ENCODE data around the gene GRM7. TPM values are rescaled to one million over a fixed set of nuclear protein-coding genes. Genes with fewer than 3 reads are reported as not detected.

Gene GRM7
- total and polyA plus RNA-seq, 2 donors (not counting 1 experiment from before 2014, with no cell fraction given), result not detected

DNA sequence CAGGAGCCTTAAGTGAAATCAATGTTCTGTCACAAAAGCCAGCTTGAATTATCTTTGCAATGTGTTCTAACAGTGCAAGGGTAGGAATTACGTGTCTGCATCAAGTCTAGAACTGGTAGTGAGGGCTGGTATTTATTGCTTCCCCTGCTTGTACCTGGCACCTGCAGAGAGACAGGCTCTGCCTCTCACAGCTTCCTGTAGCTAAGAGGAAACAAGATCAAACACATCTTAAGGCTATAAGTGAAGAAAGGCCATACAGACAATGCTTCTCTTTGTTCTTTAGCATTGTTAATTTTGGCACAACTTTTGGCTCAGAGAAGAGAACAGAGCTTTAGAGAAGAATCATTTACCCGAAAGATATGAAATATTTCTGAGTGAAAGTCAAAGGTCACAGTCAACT, 479.9 kb downstream of the GRM7 start:
- ChIA-PET POLR2A (no interaction called here), CTCF (no interaction called here)
- H3K4me1 ChIP-seq (ENCODE audit: control insufficient read depth in 2 of 2, insufficient read depth in 2 of 2, low read length in 2 of 2), result no peaks in the 10 kb centered on the region
- ATAC-seq (ENCODE audit: low read depth) (no peak), DNase-seq (no peak)
- H3K9me3 ChIP-seq (ENCODE audit: control extremely low read depth in 1 of 3, control insufficient read depth in 2 of 3, insufficient read depth in 1 of 3, low read length in 2 of 3), result peaks cover 0 to 1% (median 0%) of the 10 kb centered on the region in 3 donors
- H3K27me3 Mint-ChIP-seq, result no peaks in the 10 kb centered on the region
- H2AFZ ChIP-seq (ENCODE audit: insufficient read depth, low read depth, low read length, poor library complexity, severe bottlenecking), result no peak overlapping the region
- H3K79me2 ChIP-seq (ENCODE audit: control insufficient read depth, insufficient read depth, low read length), result no peaks in the 10 kb centered on the region
- H4K20me1 ChIP-seq (ENCODE audit: control insufficient read depth, insufficient read depth, low read length, poor library complexity, severe bottlenecking), result no peaks in the 10 kb centered on the region
- no peak overlapping the region for H3K4me3 ChIP-seq (ENCODE audit: control extremely low read depth in 1 of 5, extremely low read depth in 1 of 5, insufficient read depth in 1 of 5, low read depth in 2 of 5, low read length in 4 of 5)
- TF ChIP-seq, protein P1, sequence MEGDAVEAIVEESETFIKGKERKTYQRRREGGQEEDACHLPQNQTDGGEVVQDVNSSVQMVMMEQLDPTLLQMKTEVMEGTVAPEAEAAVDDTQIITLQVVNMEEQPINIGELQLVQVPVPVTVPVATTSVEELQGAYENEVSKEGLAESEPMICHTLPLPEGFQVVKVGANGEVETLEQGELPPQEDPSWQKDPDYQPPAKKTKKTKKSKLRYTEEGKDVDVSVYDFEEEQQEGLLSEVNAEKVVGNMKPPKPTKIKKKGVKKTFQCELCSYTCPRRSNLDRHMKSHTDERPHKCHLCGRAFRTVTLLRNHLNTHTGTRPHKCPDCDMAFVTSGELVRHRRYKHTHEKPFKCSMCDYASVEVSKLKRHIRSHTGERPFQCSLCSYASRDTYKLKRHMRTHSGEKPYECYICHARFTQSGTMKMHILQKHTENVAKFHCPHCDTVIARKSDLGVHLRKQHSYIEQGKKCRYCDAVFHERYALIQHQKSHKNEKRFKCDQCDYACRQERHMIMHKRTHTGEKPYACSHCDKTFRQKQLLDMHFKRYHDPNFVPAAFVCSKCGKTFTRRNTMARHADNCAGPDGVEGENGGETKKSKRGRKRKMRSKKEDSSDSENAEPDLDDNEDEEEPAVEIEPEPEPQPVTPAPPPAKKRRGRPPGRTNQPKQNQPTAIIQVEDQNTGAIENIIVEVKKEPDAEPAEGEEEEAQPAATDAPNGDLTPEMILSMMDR (IDR thresholded peaks at IDR 0.05), result no peak
- TF ChIP-seq EZH2 (IDR thresholded peaks at IDR 0.05; ENCODE audit: borderline replicate concordance, insufficient read depth, low read depth, low read length, poor library complexity, severe bottlenecking), result no peak
- no peak overlapping the region for H3K4me2 ChIP-seq (replicated peaks; ENCODE audit: low read depth, low read length, poor library complexity, severe bottlenecking)
- no peak overlapping the region for H3K27ac Mint-ChIP-seq
- H3K9ac ChIP-seq (ENCODE audit: low read length), result no peak overlapping the region
- no peaks in the 10 kb centered on the region for H3K27me3 ChIP-seq (replicated peaks in 1 of 4; ENCODE audit: control extremely low read depth in 1 of 4, control insufficient read depth in 3 of 4, insufficient read depth in 4 of 4, low read length in 3 of 4)
- WGBS (ENCODE audit: insufficient coverage), result 78% methylated on average over 1 of the region's 2 CpGs
- H3K36me3 ChIP-seq (replicated peaks in 1 of 2; ENCODE audit: control extremely low read depth in 1 of 2, control insufficient read depth in 1 of 2, extremely low read depth in 1 of 2, insufficient read depth in 2 of 2, low read length in 1 of 2), result no peaks in the 10 kb centered on the region
- no peaks in the 10 kb centered on the region for H3K4me1 Mint-ChIP-seq
- H3K4me3 Mint-ChIP-seq, result no peak overlapping the region
- H3K9me3 Mint-ChIP-seq (ENCODE audit: insufficient read depth), result peaks cover 8% of the 10 kb centered on the region
- intact Hi-C loops (cut with micrococcal nuclease), result no loop called here
- no peak overlapping the region for H3K27ac ChIP-seq (ENCODE audit: low read length in 2 of 2)

DNA sequence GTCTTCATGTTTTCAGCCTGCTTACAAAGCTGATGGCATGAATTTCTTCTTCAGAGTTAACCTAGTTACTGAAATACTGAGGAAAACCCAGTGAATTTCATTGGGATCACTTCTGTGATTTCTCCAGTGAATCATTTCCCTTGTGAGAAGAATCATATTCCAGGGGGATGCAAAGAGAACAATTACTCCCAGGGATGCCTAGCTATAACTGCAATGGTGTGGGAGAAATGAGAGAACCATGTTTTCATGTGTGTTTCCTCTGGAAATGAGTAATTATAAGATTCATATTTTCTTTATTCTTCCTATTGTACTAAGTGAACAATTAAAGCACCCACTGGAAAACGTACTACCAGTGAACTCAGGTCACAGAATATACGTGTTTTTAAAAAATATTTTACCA, 485.4 kb downstream of the GRM7 start:
- Histone ChIP-seq H3K9ac (ENCODE audit: low read length) (no peak overlapping the region), H3K79me2 (ENCODE audit: control insufficient read depth, insufficient read depth, low read length) (no peaks in the 10 kb centered on the region), H3K4me3 (ENCODE audit: control extremely low read depth in 1 of 5, extremely low read depth in 1 of 5, insufficient read depth in 1 of 5, low read depth in 2 of 5, low read length in 4 of 5) (no peak overlapping the region), H3K4me1 (ENCODE audit: control insufficient read depth in 2 of 2, insufficient read depth in 2 of 2, low read length in 2 of 2) (no peaks in the 10 kb centered on the region), H3K4me2 (replicated peaks; ENCODE audit: low read depth, low read length, poor library complexity, severe bottlenecking) (no peak overlapping the region), H3K9me3 (ENCODE audit: control extremely low read depth in 1 of 3, control insufficient read depth in 2 of 3, insufficient read depth in 1 of 3, low read length in 2 of 3) (peaks cover 0 to 2% (median 0%) of the 10 kb centered on the region in 3 donors), H3K36me3 (replicated peaks in 1 of 2; ENCODE audit: control extremely low read depth in 1 of 2, control insufficient read depth in 1 of 2, extremely low read depth in 1 of 2, insufficient read depth in 2 of 2, low read length in 1 of 2) (no peaks in the 10 kb centered on the region), H3K27me3 (replicated peaks in 1 of 4; ENCODE audit: control extremely low read depth in 1 of 4, control insufficient read depth in 3 of 4, insufficient read depth in 4 of 4, low read length in 3 of 4) (no peaks in the 10 kb centered on the region), H4K20me1 (ENCODE audit: control insufficient read depth, insufficient read depth, low read length, poor library complexity, severe bottlenecking) (no peaks in the 10 kb centered on the region), H2AFZ (ENCODE audit: insufficient read depth, low read depth, low read length, poor library complexity, severe bottlenecking) (no peak overlapping the region), H3K27ac (ENCODE audit: low read length in 2 of 2) (no peak overlapping the region)
- H3K27ac Mint-ChIP-seq, result no peak overlapping the region
- DNase-seq (no peak), ATAC-seq (ENCODE audit: low read depth) (no peak)
- CTCF ChIA-PET, result no interaction called here
- TF ChIP-seq, protein P1 (IDR thresholded peaks at IDR 0.05), result no peak
- no peak for TF ChIP-seq EZH2 (IDR thresholded peaks at IDR 0.05; ENCODE audit: borderline replicate concordance, insufficient read depth, low read depth, low read length, poor library complexity, severe bottlenecking)
- intact Hi-C loops (cut with micrococcal nuclease), result no loop called here
- no CpG with 5 or more reads among the region's 2 CpGs for WGBS (ENCODE audit: insufficient coverage)
- POLR2A ChIA-PET, result no interaction called here
- H3K9me3 Mint-ChIP-seq (ENCODE audit: insufficient read depth), result peaks cover 7% of the 10 kb centered on the region
- H3K4me1 Mint-ChIP-seq, result no peaks in the 10 kb centered on the region
- H3K27me3 Mint-ChIP-seq, result no peaks in the 10 kb centered on the region
- no peak overlapping the region for H3K4me3 Mint-ChIP-seq
